GM12892 (cell line): ENCODE results near the gene TBX2.

ENCODE experiments used
- POLR2A ChIP-seq: IDR thresholded peaks from 2 replicates; pipeline ENCODE4 v1.6.1; 2011; ENCODE audit warnings: low read depth, low read length, control low read depth
- POLR2AphosphoS5 ChIP-seq: IDR thresholded peaks from 2 replicates; pipeline ENCODE4 v1.6.1; 2011; ENCODE audit warnings: low read depth, low read length, control low read depth
- TAF1 ChIP-seq: IDR thresholded peaks from 2 replicates; pipeline ENCODE4 v1.6.1; 2011; ENCODE audit warnings: low read depth, mild to moderate bottlenecking, control low read depth, low read length, borderline replicate concordance

GRCh38 chr17:61458000-61458399, 58.4 kb downstream of the TBX2 start:
- no peak for TF ChIP-seq POLR2A
- no peak for TF ChIP-seq TAF1
- TF ChIP-seq POLR2AphosphoS5: no peak
